OCI-LY7 (cell line): ENCODE results near the gene IFITM5. TPM values are rescaled to one million over a fixed set of nuclear protein-coding genes. Genes with fewer than 3 reads are reported as not detected.
"Not testable (repeated sequence)": the region's sequence is repeated elsewhere in the genome, so short reads cannot be mapped to it uniquely, and the experiment has no call there.

Source experiments
- BruUV-seq: library from RNA; stranded (reverse); fragments of 400-500 nt; replicated peaks from 2 replicates; lab custom pipeline; 2021; lab: Mats Ljungman, UMichigan
- CTCF ChIA-PET: fragments of 300-600 bp; sonication (Branson Sonifier 250); formaldehyde crosslinking; loops from one replicate; lab custom pipeline; 2022; ENCODE audit warnings: antibody characterized with exemption; ENCODE audit not compliant: unreplicated experiment; lab: Charles Lee
- POLR2A ChIA-PET: fragments of 300-600 bp; sonication (Branson Sonifier 250); formaldehyde crosslinking; loops from one replicate; lab custom pipeline; 2022; ENCODE audit warnings: antibody characterized with exemption; lab: Charles Lee
- DNase-seq: peaks from one replicate; pipeline ENCODE4 v3.0.0-alpha.2; 2015; ENCODE audit warnings: low spot score
- H2AFZ ChIP-seq: fragments of 200-600 bp; sonication (generic), shearing (Covaris generic); 2 replicates; pipeline ENCODE4 v1.6.1; 2014; ENCODE audit warnings: mild to moderate bottlenecking, antibody characterized with exemption, low read length, moderate library complexity
- H3K27ac ChIP-seq: fragments of 200-600 bp; sonication (generic); 2 replicates; pipeline ENCODE4 v1.5.1; 2014; ENCODE audit warnings: mixed run types, low read depth, mild to moderate bottlenecking, moderate library complexity, low read length, inconsistent platforms; ENCODE audit not compliant: poor library complexity, severe bottlenecking
- H3K36me3 ChIP-seq: fragments of 200-600 bp; sonication (generic); 2 replicates; pipeline ENCODE4 v1.6.1; 2014; ENCODE audit warnings: mild to moderate bottlenecking, antibody characterized with exemption, low read length, moderate library complexity, mixed read lengths; ENCODE audit not compliant: insufficient read depth
- H3K4me1 ChIP-seq: fragments of 200-600 bp; sonication (generic); 2 replicates; pipeline ENCODE4 v1.5.1; 2014; ENCODE audit warnings: mild to moderate bottlenecking, low read length; ENCODE audit not compliant: insufficient read depth, poor library complexity, severe bottlenecking
- H3K4me2 ChIP-seq: fragments of 200-600 bp; sonication (generic); 2 replicates; pipeline ENCODE4 v1.6.1; 2014; ENCODE audit warnings: mild to moderate bottlenecking, low read length
- H3K4me3 ChIP-seq: fragments of 200-600 bp; sonication (generic); 2 replicates; pipeline ENCODE4 v1.5.1; 2014; ENCODE audit warnings: mild to moderate bottlenecking, low read depth, low read length; ENCODE audit not compliant: poor library complexity, severe bottlenecking
- H3K79me2 ChIP-seq: fragments of 200-600 bp; sonication (generic); 2 replicates; pipeline ENCODE4 v1.6.1; 2016; ENCODE audit warnings: low read depth, mild to moderate bottlenecking, low read length, moderate library complexity, mixed read lengths; ENCODE audit not compliant: insufficient read depth
- H3K9me2 ChIP-seq: fragments of 200-600 bp; sonication (generic); 2 replicates; pipeline ENCODE4 v1.6.1; 2016; ENCODE audit warnings: mild to moderate bottlenecking, low read length, mixed read lengths; ENCODE audit not compliant: insufficient read depth
- H3K9me3 ChIP-seq: fragments of 200-600 bp; sonication (generic); 2 replicates; pipeline ENCODE4 v1.6.1; 2014; ENCODE audit warnings: mild to moderate bottlenecking, mixed run types, low read length, mixed read lengths
- H4K20me1 ChIP-seq: fragments of 200-600 bp; sonication (generic); 2 replicates; pipeline ENCODE4 v1.6.1; 2014; ENCODE audit warnings: mild to moderate bottlenecking, antibody characterized with exemption, low read length, moderate library complexity, mixed read lengths; ENCODE audit not compliant: insufficient read depth
- CTCF ChIP-seq: fragments of 200-600 bp; sonication (generic); conservative IDR thresholded peaks from 2 replicates; pipeline ENCODE4 v1.5.1; 2014; ENCODE audit warnings: mild to moderate bottlenecking, antibody characterized with exemption, low read length, moderate library complexity, mixed read lengths
- EZH2phosphoT487 ChIP-seq: fragments of 200-600 bp; sonication (generic); IDR thresholded peaks from 2 replicates; pipeline ENCODE4 v1.6.1; 2018; ENCODE audit warnings: low read depth, borderline replicate concordance, mild to moderate bottlenecking, mixed run types, antibody characterized with exemption, low read length, moderate library complexity, mixed read lengths
- intact Hi-C: fragments of 100-400 bp; cut with micrococcal nuclease; formaldehyde crosslinking; loops from one replicate; pipeline ENCODE4 v1.10.0; 2022; ENCODE audit not compliant: unreplicated experiment
- total RNA-seq, 2 experiments: library from RNA; depleted of rRNA in 1 of 2; stranded (reverse); fragments of >200 nt in 1 of 2; shearing (Covaris generic) in 1 of 2; gene quantifications; 2 replicates each; pipeline ENCODE4 v1.2.3, GENCODE V29; 2014 to 2022

The IFITM5 gene
- total RNA-seq, 2 experiments from 2014 or later, result not detected

GRCh38 chr11:307766-308708 is 8.7 kb upstream of the IFITM5 start, which contains the start of gene IFITM2:
IFITM2 (plus strand) TSS chr11:307816; CDS start chr11:308193, 377 bp downstream.
- H3K27ac ChIP-seq, H3K9me2 ChIP-seq, H4K20me1 ChIP-seq, H3K9me3 ChIP-seq, CTCF ChIA-PET, H3K36me3 ChIP-seq, H3K79me2 ChIP-seq, DNase-seq: not testable (repeated sequence)
- intact Hi-C loops, result loop anchor here (10.0 kb wide), 1 partner anchor 53 kb away; no protein-coding TSS in a partner anchor
- Histone ChIP-seq H3K4me1 (peaks cover 44% of the 10 kb centered on the region), H3K4me2 (peak within 1 kb of the TSS; percentile 48; the same call in 1 of the 2 replicates), H3K4me3 (peak within 1 kb of the TSS; percentile 39), H2AFZ (peak within 1 kb of the TSS; percentile 63; the same call in 1 of the 2 replicates)
- POLR2A ChIA-PET, result interaction anchor here (0.6 kb wide), 1 partner anchor 9 kb away, joined by 3 read pairs; no protein-coding TSS in a partner anchor
- BruUV-seq, result TSS peak; percentile 96

- no TSS peak for BruUV-seq
- intact Hi-C loops, result loop anchor here (10.0 kb wide), 1 partner anchor 52 kb away; no protein-coding TSS in a partner anchor
- no peaks in the 10 kb centered on the region for H4K20me1 ChIP-seq
- no peak overlapping the region for H3K27ac ChIP-seq
- no peak overlapping the region for H3K4me3 ChIP-seq
- no peak for TF ChIP-seq EZH2phosphoT487
- H3K36me3 ChIP-seq, result no peaks in the 10 kb centered on the region
- no peaks in the 10 kb centered on the region for H3K9me3 ChIP-seq
- ChIA-PET POLR2A (interaction anchor here (0.7 to 1.2 kb wide), 2 partner anchors 10 to 24 kb away, joined by 3 to 4 read pairs; no protein-coding TSS in a partner anchor), CTCF (interaction anchor here (1.5 kb wide), 1 partner anchor 34 kb away, joined by 5 read pairs; no protein-coding TSS in a partner anchor)
- H3K4me1 ChIP-seq, result peaks cover 34% of the 10 kb centered on the region
- H3K79me2 ChIP-seq, result no peaks in the 10 kb centered on the region
- H3K9me2 ChIP-seq, result no peaks in the 10 kb centered on the region
- no peak overlapping the region for H3K4me2 ChIP-seq
- no peak overlapping the region for H2AFZ ChIP-seq
- no peak for DNase-seq
These were observed 7.5 kb upstream of the IFITM5 start for GRCh38 chr11:306645-307371.

GRCh38 chr11:305844-306211 is 6.5 kb upstream of the IFITM5 start:
- no peak overlapping the region for H3K4me2 ChIP-seq
- no peak overlapping the region for H2AFZ ChIP-seq
- no TSS peak for BruUV-seq
- intact Hi-C loops, result loop anchor here (1.0 to 10.0 kb wide), 4 partner anchors 49 to 142 kb away; no protein-coding TSS in a partner anchor
- no peak for DNase-seq
- no peaks in the 10 kb centered on the region for H3K9me2 ChIP-seq
- H3K27ac ChIP-seq, result no peak overlapping the region
- CTCF ChIA-PET, result interaction anchor here (0.6 to 1.5 kb wide), 3 partner anchors 35 to 57 kb away, joined by 3 to 5 read pairs (median 3); no protein-coding TSS in a partner anchor
- POLR2A ChIA-PET, result interaction anchor here (1.2 to 1.5 kb wide), 2 partner anchors 11 to 49 kb away, joined by 4 to 6 read pairs; no protein-coding TSS in a partner anchor
- H3K4me3 ChIP-seq, result no peak overlapping the region
- no peaks in the 10 kb centered on the region for H3K79me2 ChIP-seq
- no peaks in the 10 kb centered on the region for H4K20me1 ChIP-seq
- H3K36me3 ChIP-seq, result no peaks in the 10 kb centered on the region
- no peak for TF ChIP-seq EZH2phosphoT487
- TF ChIP-seq CTCF, result no peak
- no peaks in the 10 kb centered on the region for H3K9me3 ChIP-seq
- H3K4me1 ChIP-seq, result peaks cover 31% of the 10 kb centered on the region
